Purkinje cell (primary cell): Measurements from ENCODE around the gene TYRP1. TPM values are rescaled to one million over a fixed set of nuclear protein-coding genes. Genes with fewer than 3 reads are reported as not detected.

Experiments
- polyA plus RNA-seq: library from polyadenylated mRNA; unstranded; fragments of >200 nt; fragmentation: Nextera tagmentation; gene quantifications from 2 replicates; pipeline ENCODE4 v1.2.1, GENCODE V29; 2014

Gene TYRP1
- 4.7 TPM in 1 of 2 replicates, not detected in the other for polyA plus RNA-seq

GRCh38 chr9:12693141-12693540 lies at the start of gene TYRP1:
Gene TYRP1, plus strand, starts transcription at chr9:12693385. Its CDS starts 612 bp downstream, at chr9:12693997.

Other genes starting within 250 kb of the TYRP1 start
- gene LURAP1L, start 81.6 kb downstream of the TYRP1 start, polyA plus RNA-seq, result 3.2 and 3.6 TPM in 2 replicates